ENCODE results near the gene SLC6A7. TPM values are rescaled to one million over a fixed set of nuclear protein-coding genes. Genes with fewer than 3 reads are reported as not detected.

SLC6A7 gene
- total and polyA plus RNA-seq, 12 donors = not detected

DNA sequence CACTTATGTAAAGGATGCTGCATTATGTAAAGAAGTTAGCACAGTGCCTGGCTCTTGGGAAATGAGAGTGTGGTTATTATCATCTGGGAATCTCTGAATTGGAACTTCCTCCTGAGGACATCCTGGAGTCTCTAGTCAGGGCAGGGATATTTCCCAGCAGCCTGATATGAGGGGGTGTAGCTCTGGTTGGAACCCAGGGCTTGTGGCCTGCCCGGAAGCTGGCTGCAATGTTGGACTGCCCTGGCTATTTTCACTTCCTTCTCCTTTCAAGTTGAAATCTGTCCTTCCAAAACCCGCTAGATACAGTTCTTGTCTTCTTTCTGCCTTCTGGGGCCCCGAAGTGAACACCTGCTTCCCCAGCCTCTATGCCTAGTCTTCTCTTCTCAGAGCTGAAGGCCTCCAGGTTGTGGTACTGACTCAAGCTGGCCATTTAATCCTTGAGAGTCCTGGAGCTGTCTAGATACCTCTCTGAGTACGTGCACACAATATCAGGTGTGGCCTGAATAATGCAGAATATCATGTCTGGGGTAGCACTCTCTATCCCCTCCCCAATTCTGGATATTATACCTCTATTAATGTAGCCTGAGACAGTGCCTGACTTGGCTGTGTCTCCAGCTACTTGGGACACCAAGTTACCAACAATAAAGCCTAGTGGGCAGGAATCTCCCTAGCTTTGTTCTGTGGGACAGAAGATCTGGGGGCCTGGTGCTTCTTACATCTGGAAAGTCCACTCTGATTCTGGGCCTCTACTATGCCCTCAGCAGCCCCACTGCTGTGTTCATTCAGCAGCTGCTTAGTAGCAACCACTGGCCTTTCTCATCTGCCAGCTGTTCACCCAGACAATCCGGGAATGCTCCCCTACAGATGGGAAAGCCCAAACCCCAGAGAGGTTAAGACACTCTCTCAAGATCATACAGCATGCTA is 45.0 kb downstream of the SLC6A7 start:
- no peaks in the 10 kb centered on the region for H3K9me3 ChIP-seq (replicated peaks in 1 of 3)
- no peak overlapping the region for H3K27ac ChIP-seq
- H3K36me3 ChIP-seq (replicated peaks in 1 of 2) = no peaks in the 10 kb centered on the region
- no peaks in the 10 kb centered on the region for H3K4me1 ChIP-seq (replicated peaks in 1 of 2)
- H3K27me3 ChIP-seq = no peaks in the 10 kb centered on the region
- H3K4me3 ChIP-seq = no peak overlapping the region
- DNase-seq = peak in 1 of 7 donors; percentile 19
- intact Hi-C loops (cut with DNase I) = no loop called here
- TF ChIP-seq, protein P1, sequence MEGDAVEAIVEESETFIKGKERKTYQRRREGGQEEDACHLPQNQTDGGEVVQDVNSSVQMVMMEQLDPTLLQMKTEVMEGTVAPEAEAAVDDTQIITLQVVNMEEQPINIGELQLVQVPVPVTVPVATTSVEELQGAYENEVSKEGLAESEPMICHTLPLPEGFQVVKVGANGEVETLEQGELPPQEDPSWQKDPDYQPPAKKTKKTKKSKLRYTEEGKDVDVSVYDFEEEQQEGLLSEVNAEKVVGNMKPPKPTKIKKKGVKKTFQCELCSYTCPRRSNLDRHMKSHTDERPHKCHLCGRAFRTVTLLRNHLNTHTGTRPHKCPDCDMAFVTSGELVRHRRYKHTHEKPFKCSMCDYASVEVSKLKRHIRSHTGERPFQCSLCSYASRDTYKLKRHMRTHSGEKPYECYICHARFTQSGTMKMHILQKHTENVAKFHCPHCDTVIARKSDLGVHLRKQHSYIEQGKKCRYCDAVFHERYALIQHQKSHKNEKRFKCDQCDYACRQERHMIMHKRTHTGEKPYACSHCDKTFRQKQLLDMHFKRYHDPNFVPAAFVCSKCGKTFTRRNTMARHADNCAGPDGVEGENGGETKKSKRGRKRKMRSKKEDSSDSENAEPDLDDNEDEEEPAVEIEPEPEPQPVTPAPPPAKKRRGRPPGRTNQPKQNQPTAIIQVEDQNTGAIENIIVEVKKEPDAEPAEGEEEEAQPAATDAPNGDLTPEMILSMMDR (IDR thresholded peaks at IDR 0.05) = no peak
- no peak for TF ChIP-seq POLR2A (IDR thresholded peaks at IDR 0.05)
- 70 to 80% (median 73%) methylated on average over 4 to 5 of the region's 5 CpGs for WGBS, 4 donors

DNA sequence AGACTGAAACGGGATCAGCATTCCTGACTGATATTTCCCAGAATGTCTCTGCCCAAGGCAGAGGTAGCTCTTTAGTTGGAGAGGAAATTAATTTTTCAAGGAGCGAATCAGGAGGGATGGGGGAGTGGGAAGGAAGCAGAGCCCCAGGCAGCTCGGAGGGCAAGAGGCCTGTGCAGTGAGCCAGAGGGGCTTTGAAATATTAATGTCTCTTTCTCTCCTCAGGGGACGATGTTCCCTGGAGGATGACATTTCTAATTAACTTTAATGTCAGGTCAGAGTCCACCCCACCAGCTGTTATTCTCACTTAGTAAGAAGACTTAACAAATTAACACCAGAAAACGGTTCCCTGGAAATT is 45.6 kb downstream of the SLC6A7 start:
- intact Hi-C loops (cut with DNase I) = no loop called here
- no peaks in the 10 kb centered on the region for H3K27me3 ChIP-seq
- no peak for DNase-seq
- H3K36me3 ChIP-seq (replicated peaks in 1 of 2) = no peaks in the 10 kb centered on the region
- TF ChIP-seq, protein P1 (IDR thresholded peaks at IDR 0.05) = no peak
- TF ChIP-seq POLR2A (IDR thresholded peaks at IDR 0.05) = no peak
- no peak overlapping the region for H3K27ac ChIP-seq
- H3K4me1 ChIP-seq (replicated peaks in 1 of 2) = no peaks in the 10 kb centered on the region
- no peak overlapping the region for H3K4me3 ChIP-seq
- WGBS, 4 donors = 77 to 87% (median 81%) methylated on average over 5 of the region's 5 CpGs
- no peaks in the 10 kb centered on the region for H3K9me3 ChIP-seq (replicated peaks in 1 of 3)

DNA sequence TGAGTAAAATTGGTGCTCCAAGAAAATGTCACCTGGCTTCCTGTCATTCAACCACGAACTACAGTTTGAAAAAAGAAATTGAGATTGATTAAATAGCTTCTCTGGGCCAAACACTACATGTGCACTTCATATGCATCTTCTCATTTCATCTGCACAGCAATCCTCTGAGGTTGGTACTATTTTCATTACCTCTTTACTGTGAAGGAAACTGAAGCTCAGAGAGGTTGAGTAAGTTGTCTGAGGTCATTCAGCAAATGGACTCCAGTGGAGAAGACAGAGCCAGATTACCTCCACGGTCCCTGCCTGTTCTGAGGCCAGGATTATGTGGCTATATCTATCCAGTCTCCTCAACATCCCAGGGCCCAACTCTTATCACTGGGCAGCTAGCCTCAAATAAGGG is 46.5 kb downstream of the SLC6A7 start:
- H3K27ac ChIP-seq = no peak overlapping the region
- H3K36me3 ChIP-seq (replicated peaks in 1 of 2) = no peaks in the 10 kb centered on the region
- no peak for TF ChIP-seq POLR2A (IDR thresholded peaks at IDR 0.05)
- TF ChIP-seq, protein P1 (IDR thresholded peaks at IDR 0.05) = no peak
- H3K4me1 ChIP-seq (replicated peaks in 1 of 2) = no peaks in the 10 kb centered on the region
- no peaks in the 10 kb centered on the region for H3K9me3 ChIP-seq (replicated peaks in 1 of 3)
- 81 to 90% (median 86%) methylated on average over 2 of the region's 2 CpGs for WGBS, 4 donors
- no peak overlapping the region for H3K4me3 ChIP-seq
- intact Hi-C loops (cut with DNase I) = no loop called here
- H3K27me3 ChIP-seq = no peaks in the 10 kb centered on the region
- DNase-seq = no peak

DNA sequence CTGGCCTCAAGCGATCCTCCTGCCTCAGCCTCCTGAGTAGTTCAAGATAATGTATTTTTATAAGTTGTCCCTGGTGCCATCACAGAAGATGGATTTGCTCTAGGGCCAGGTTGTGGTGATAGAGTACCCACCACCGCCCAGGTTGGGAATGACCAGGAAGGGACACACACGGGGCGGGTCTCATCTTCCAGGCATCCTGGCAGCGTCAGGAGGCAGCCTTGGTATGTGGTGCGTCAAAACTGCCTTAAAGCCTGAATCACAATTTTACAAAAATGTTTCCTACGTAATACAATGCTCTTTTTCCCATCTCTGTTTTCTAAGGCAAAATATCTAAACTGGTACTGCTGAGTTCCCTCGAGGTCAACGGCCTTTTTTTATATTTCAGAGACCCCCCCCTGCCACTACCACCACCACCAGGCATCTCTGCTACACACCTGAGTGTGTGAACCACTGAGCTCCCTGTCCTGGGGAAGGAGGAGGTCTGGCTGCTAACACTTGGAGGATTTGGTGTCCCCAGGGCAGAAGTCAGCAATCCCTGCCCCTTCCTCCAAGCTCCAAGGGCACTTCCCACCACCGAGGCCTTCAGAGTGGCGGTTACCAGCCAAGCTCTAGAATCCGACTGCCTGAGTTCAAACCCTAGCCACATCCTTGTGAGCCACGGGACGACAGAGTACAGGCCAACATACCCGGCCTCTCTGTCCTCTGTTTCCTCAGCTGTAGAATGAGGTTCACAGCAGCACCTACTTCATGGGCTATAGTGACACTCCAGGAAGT is 47.3 kb downstream of the SLC6A7 start:
- WGBS, 4 donors = 79 to 88% (median 81%) methylated on average over 8 to 15 of the region's 15 CpGs
- H3K27ac ChIP-seq = no peak overlapping the region
- H3K4me1 ChIP-seq (replicated peaks in 1 of 2) = no peaks in the 10 kb centered on the region
- DNase-seq = no peak
- TF ChIP-seq, protein P1 (IDR thresholded peaks at IDR 0.05) = no peak
- no peak for TF ChIP-seq POLR2A (IDR thresholded peaks at IDR 0.05)
- no peak overlapping the region for H3K4me3 ChIP-seq
- no peaks in the 10 kb centered on the region for H3K27me3 ChIP-seq
- intact Hi-C loops (cut with DNase I) = no loop called here
- H3K36me3 ChIP-seq (replicated peaks in 1 of 2) = no peaks in the 10 kb centered on the region
- H3K9me3 ChIP-seq (replicated peaks in 1 of 3) = no peaks in the 10 kb centered on the region
